Neuronal stem cell (in vitro differentiated cells): ENCODE measurements around the gene TIMP4.

Experiments
- DNase-seq: peaks from one replicate; pipeline ENCODE4 v3.0.0-alpha.2; 2013; ENCODE audit warnings: low spot score
- H2AFZ ChIP-seq: one replicate; pipeline ENCODE4 v1.6.1; 2013; ENCODE audit warnings: mild to moderate bottlenecking, low read length, inconsistent platforms
- H2AK5ac ChIP-seq: 2 replicates; pipeline ENCODE4 v1.6.1; 2013; ENCODE audit warnings: low read depth, mild to moderate bottlenecking, inconsistent platforms, low read length, moderate library complexity, mixed read lengths
- H2BK120ac ChIP-seq: 2 replicates; pipeline ENCODE4 v1.6.1; 2013; ENCODE audit warnings: low read depth, mild to moderate bottlenecking, inconsistent platforms, low read length, moderate library complexity, mixed read lengths
- H2BK12ac ChIP-seq: one replicate; pipeline ENCODE4 v1.6.1; 2013; ENCODE audit warnings: low read length, inconsistent platforms
- H2BK15ac ChIP-seq: 2 replicates; pipeline ENCODE4 v1.6.1; 2013; ENCODE audit warnings: mild to moderate bottlenecking, low read length, inconsistent platforms, mixed read lengths
- H2BK5ac ChIP-seq: one replicate; pipeline ENCODE4 v1.6.1; 2013; ENCODE audit warnings: inconsistent platforms, mild to moderate bottlenecking, low read length, moderate library complexity
- H3K14ac ChIP-seq: one replicate; pipeline ENCODE4 v1.6.1; 2013; ENCODE audit warnings: low read length, inconsistent platforms
- H3K18ac ChIP-seq: 2 replicates; pipeline ENCODE4 v1.6.1; 2013; ENCODE audit warnings: low read length, inconsistent platforms
- H3K23ac ChIP-seq: 2 replicates; pipeline ENCODE4 v1.6.1; 2013; ENCODE audit warnings: low read depth, mild to moderate bottlenecking, mixed read lengths, low read length, inconsistent platforms; ENCODE audit not compliant: poor library complexity
- H3K27ac ChIP-seq: replicated peaks from 3 replicates; pipeline ENCODE4 v1.5.1; 2013; ENCODE audit warnings: low read length, inconsistent platforms
- H3K27me3 ChIP-seq, 3 experiments: 2 replicates each; pipeline ENCODE4 v1.6.1; 2013; ENCODE audit warnings: low read length in 3 of 3, mild to moderate bottlenecking in 2 of 3, inconsistent platforms in 1 of 3, low read depth in 1 of 3, mixed read lengths in 1 of 3, moderate library complexity in 1 of 3; ENCODE audit not compliant: control insufficient read depth in 3 of 3, insufficient read depth in 3 of 3
- H3K36me3 ChIP-seq, 2 donors: replicated peaks in 1 of 2; 2 replicates each; pipeline ENCODE4 v1.6.1; 2013; ENCODE audit warnings: low read length in 2 of 2; ENCODE audit not compliant: control insufficient read depth in 2 of 2, insufficient read depth in 2 of 2
- H3K4ac ChIP-seq: 2 replicates; pipeline ENCODE4 v1.6.1; 2013; ENCODE audit warnings: inconsistent platforms, mild to moderate bottlenecking, low read length, moderate library complexity
- H3K4me1 ChIP-seq, 2 donors: 1 replicate in 1 of 2; 2 replicates in 1 of 2; pipeline ENCODE4 v1.6.1; 2013; ENCODE audit warnings: low read length in 2 of 2, low read depth in 1 of 2; ENCODE audit not compliant: control insufficient read depth in 2 of 2, insufficient read depth in 1 of 2
- H3K4me2 ChIP-seq: one replicate; pipeline ENCODE4 v1.6.1; 2013; ENCODE audit warnings: mild to moderate bottlenecking, low read length, inconsistent platforms; ENCODE audit not compliant: insufficient read depth, poor library complexity, severe bottlenecking
- H3K4me3 ChIP-seq, 2 donors: 2 replicates each; pipeline ENCODE4 v1.5.1; 2013; ENCODE audit warnings: low read length in 2 of 2, mild to moderate bottlenecking in 2 of 2, inconsistent platforms in 1 of 2, moderate library complexity in 1 of 2
- H3K79me1 ChIP-seq: one replicate; pipeline ENCODE4 v1.6.1; 2013; ENCODE audit warnings: low read depth, mild to moderate bottlenecking, inconsistent platforms, low read length, moderate library complexity
- H3K9ac ChIP-seq: one replicate; pipeline ENCODE4 v1.6.1; 2013; ENCODE audit warnings: mild to moderate bottlenecking, low read depth, low read length, inconsistent platforms; ENCODE audit not compliant: poor library complexity
- H3K9me3 ChIP-seq, 2 donors: replicated peaks in 1 of 2; 2 replicates each; pipeline versions ENCODE3 to v1.6.1; 2013; ENCODE audit warnings: low read length in 2 of 2, mild to moderate bottlenecking in 2 of 2, inconsistent platforms in 1 of 2, low read depth in 1 of 2, mixed read lengths in 1 of 2, moderate library complexity in 1 of 2; ENCODE audit not compliant: control insufficient read depth in 2 of 2, insufficient read depth in 1 of 2
- H4K8ac ChIP-seq: one replicate; pipeline ENCODE4 v1.6.1; 2013; ENCODE audit warnings: low read depth, mild to moderate bottlenecking, inconsistent platforms, low read length, moderate library complexity
- H4K91ac ChIP-seq: one replicate; pipeline ENCODE4 v1.6.1; 2013; ENCODE audit warnings: low read length, low read depth, mild to moderate bottlenecking, inconsistent platforms; ENCODE audit not compliant: poor library complexity
- WGBS, 2 donors: extraction: QIAGEN DNeasy Blood & Tissue Kit; methylation state at CpG; one replicate each; pipeline ENCODE4 v1.1.7; 2013; ENCODE audit warnings: missing lambda C conversion rate in 2 of 2, mixed read lengths in 1 of 2; ENCODE audit not compliant: insufficient read length in 2 of 2, insufficient replicate concordance in 1 of 2; ENCODE audit errors: extremely low coverage in 2 of 2; 5-methylcytosine and 5-hydroxymethylcytosine counted together

TIMP4 gene

GRCh38 chr3:12114251-12114650 lies 44.5 kb downstream of the TIMP4 start:
- no peaks in the 10 kb centered on the region for H3K27me3 ChIP-seq
- no peak overlapping the region for H3K27ac ChIP-seq
- H3K36me3 ChIP-seq, result no peaks in the 10 kb centered on the region
- DNase-seq, result no peak
- H3K9me3 ChIP-seq, result peaks cover 0 to 2% of the 10 kb centered on the region in 2 donors
- no peak overlapping the region for H4K8ac ChIP-seq
- no peak overlapping the region for H2BK5ac ChIP-seq
- H2BK15ac ChIP-seq, result no peak overlapping the region
- no peak overlapping the region for H2AK5ac ChIP-seq
- no peak overlapping the region for H3K4ac ChIP-seq
- no peak overlapping the region for H3K9ac ChIP-seq
- H3K4me1 ChIP-seq, result no peaks in the 10 kb centered on the region
- no peak overlapping the region for H2AFZ ChIP-seq
- H2BK120ac ChIP-seq, result no peak overlapping the region
- H3K4me3 ChIP-seq, result no peak overlapping the region
- no peak overlapping the region for H3K4me2 ChIP-seq
- no peak overlapping the region for H2BK12ac ChIP-seq
- no peaks in the 10 kb centered on the region for H3K79me1 ChIP-seq
- no peak overlapping the region for H3K23ac ChIP-seq
- H3K18ac ChIP-seq, result no peak overlapping the region
- H3K14ac ChIP-seq, result no peak overlapping the region
- no peak overlapping the region for H4K91ac ChIP-seq

- no peak overlapping the region for H2BK12ac ChIP-seq
- no peaks in the 10 kb centered on the region for H3K4me1 ChIP-seq
- no peak overlapping the region for H4K91ac ChIP-seq
- H3K9me3 ChIP-seq, result peaks cover 0 to 2% of the 10 kb centered on the region in 2 donors
- no peak overlapping the region for H2AK5ac ChIP-seq
- no peak overlapping the region for H2BK15ac ChIP-seq
- no peak overlapping the region for H3K4me2 ChIP-seq
- WGBS, 2 donors, result no CpG with 5 or more reads among the region's 8 CpGs
- H2BK5ac ChIP-seq, result no peak overlapping the region
- no peak overlapping the region for H4K8ac ChIP-seq
- H3K27me3 ChIP-seq, result no peaks in the 10 kb centered on the region
- H3K4ac ChIP-seq, result no peak overlapping the region
- no peak overlapping the region for H3K4me3 ChIP-seq
- H2BK120ac ChIP-seq, result no peak overlapping the region
- no peak for DNase-seq
- no peaks in the 10 kb centered on the region for H3K36me3 ChIP-seq
- H3K18ac ChIP-seq, result no peak overlapping the region
- no peak overlapping the region for H3K23ac ChIP-seq
- H2AFZ ChIP-seq, result no peak overlapping the region
- no peaks in the 10 kb centered on the region for H3K79me1 ChIP-seq
- H3K14ac ChIP-seq, result no peak overlapping the region
- no peak overlapping the region for H3K27ac ChIP-seq
- no peak overlapping the region for H3K9ac ChIP-seq
These were observed 51.5 kb downstream of the TIMP4 start for GRCh38 chr3:12107071-12107713.
